SU-DHL-6 (cell line): ENCODE measurements around the gene ZNF664.

Source experiments
- H2AFZ ChIP-seq: fragments of 200-600 bp; sonication (generic); 2 replicates; pipeline ENCODE4 v1.6.1; 2014; ENCODE audit warnings: low read depth, mild to moderate bottlenecking, moderate library complexity, mixed read lengths, antibody characterized with exemption, low read length; ENCODE audit not compliant: severe bottlenecking
- H3F3A ChIP-seq: fragments of 200-600 bp; shearing (Covaris generic); 2 replicates; pipeline ENCODE4 v1.6.0; 2016; ENCODE audit warnings: antibody characterized with exemption, mild to moderate bottlenecking; ENCODE audit not compliant: insufficient read depth
- H3K27ac ChIP-seq: fragments of 200-600 bp; sonication (generic); 2 replicates; pipeline ENCODE4 v1.5.1; 2016; ENCODE audit warnings: low read depth, mild to moderate bottlenecking, low read length, moderate library complexity, mixed read lengths
- H3K27me3 ChIP-seq: fragments of 200-600 bp; sonication (generic), shearing (Covaris generic); 2 replicates; pipeline ENCODE4 v1.6.0; 2014; ENCODE audit warnings: mild to moderate bottlenecking, low read length
- H3K36me3 ChIP-seq: fragments of 200-600 bp; sonication (generic); 2 replicates; pipeline ENCODE4 v1.6.1; 2014; ENCODE audit warnings: mild to moderate bottlenecking, low read length, mixed read lengths
- H3K4me2 ChIP-seq: fragments of 300-600, 200-600 bp; shearing (Covaris generic), sonication (generic); 2 replicates; pipeline ENCODE4 v1.6.0; 2014; ENCODE audit warnings: low read length, low read depth, mild to moderate bottlenecking; ENCODE audit not compliant: poor library complexity, severe bottlenecking
- H3K4me3 ChIP-seq: fragments of 200-600 bp; sonication (generic); 2 replicates; pipeline ENCODE4 v1.5.1; 2014; ENCODE audit warnings: antibody characterized with exemption, low read length, mild to moderate bottlenecking, mixed read lengths; ENCODE audit not compliant: insufficient read depth, poor library complexity, severe bottlenecking
- H3K79me2 ChIP-seq: fragments of 200-600 bp; sonication (generic); 2 replicates; pipeline ENCODE4 v1.6.1; 2014; ENCODE audit warnings: mild to moderate bottlenecking, low read length, moderate library complexity; ENCODE audit not compliant: insufficient read depth
- H3K9ac ChIP-seq: fragments of 200-600 bp; sonication (generic); 2 replicates; pipeline ENCODE4 v1.7.0; 2014; ENCODE audit warnings: mild to moderate bottlenecking, low read length
- H3K9me2 ChIP-seq: fragments of 200-600 bp; sonication (generic); replicated peaks from 2 replicates; pipeline ENCODE4 v1.6.1; 2014; ENCODE audit warnings: low read length; ENCODE audit not compliant: insufficient read depth
- H3K9me3 ChIP-seq: fragments of 200-600 bp; sonication (generic); 2 replicates; pipeline ENCODE4 v1.6.1; 2014; ENCODE audit warnings: low read length, mixed read lengths; ENCODE audit not compliant: insufficient read depth
- H4K20me1 ChIP-seq: fragments of 200-600 bp; sonication (generic); 2 replicates; pipeline ENCODE4 v1.6.1; 2014; ENCODE audit warnings: low read depth, mild to moderate bottlenecking, antibody characterized with exemption, low read length, moderate library complexity, mixed read lengths
- CTCF ChIP-seq: fragments of 200-600 bp; sonication (generic); IDR thresholded peaks from one replicate; pipeline ENCODE4 v1.5.1; 2017; ENCODE audit warnings: antibody characterized with exemption, mild to moderate bottlenecking, low read length, moderate library complexity; ENCODE audit not compliant: insufficient read depth, poor library complexity, severe bottlenecking
- EZH2phosphoT487 ChIP-seq: fragments of 200-600 bp; sonication (generic), shearing (Covaris generic); conservative IDR thresholded peaks from 2 replicates; pipeline ENCODE4 v1.6.1; 2018; ENCODE audit warnings: mild to moderate bottlenecking, antibody characterized with exemption, low read length, moderate library complexity, mixed read lengths

The ZNF664 gene

GRCh38 chr12:123940627-123940966 is 32.4 kb upstream of the ZNF664 start:
- no peak overlapping the region for H2AFZ ChIP-seq
- no peaks in the 10 kb centered on the region for H3K9me2 ChIP-seq
- H3K4me2 ChIP-seq, result no peak overlapping the region
- H3K9ac ChIP-seq, result no peak overlapping the region
- TF ChIP-seq EZH2phosphoT487 (no peak), CTCF (no peak)
- no peaks in the 10 kb centered on the region for H3K27me3 ChIP-seq
- H3K27ac ChIP-seq, result no peak overlapping the region
- no peaks in the 10 kb centered on the region for H3K9me3 ChIP-seq
- H3F3A ChIP-seq, result no peaks in the 10 kb centered on the region
- H3K79me2 ChIP-seq, result no peaks in the 10 kb centered on the region
- H3K4me3 ChIP-seq, result no peak overlapping the region
- no peaks in the 10 kb centered on the region for H3K36me3 ChIP-seq
- no peaks in the 10 kb centered on the region for H4K20me1 ChIP-seq

DNA sequence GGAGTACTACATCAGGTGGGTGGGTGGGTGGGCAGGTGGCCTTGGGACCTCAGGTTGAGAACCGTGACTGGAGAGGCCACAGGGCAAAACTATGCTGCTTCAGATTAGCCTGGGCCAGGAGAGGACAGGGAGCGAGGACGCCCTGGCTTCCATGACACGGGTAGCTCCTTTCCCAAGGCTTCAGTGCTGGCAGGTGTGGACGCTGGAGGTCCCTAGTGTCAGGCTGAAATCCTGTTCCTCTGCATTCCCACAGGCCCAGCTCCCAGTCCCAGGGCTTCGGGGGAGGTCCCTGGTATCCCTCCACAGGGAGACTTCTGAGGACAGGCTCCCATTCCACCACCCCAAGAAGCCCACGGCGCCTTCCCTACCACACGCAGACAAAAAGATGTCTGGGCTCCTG is 32.0 kb upstream of the ZNF664 start:
- no peak overlapping the region for H3K27ac ChIP-seq
- no peak overlapping the region for H3K4me2 ChIP-seq
- no peaks in the 10 kb centered on the region for H4K20me1 ChIP-seq
- no peak overlapping the region for H3K9ac ChIP-seq
- H3K36me3 ChIP-seq, result no peaks in the 10 kb centered on the region
- no peak overlapping the region for H2AFZ ChIP-seq
- no peaks in the 10 kb centered on the region for H3K9me3 ChIP-seq
- H3F3A ChIP-seq, result no peaks in the 10 kb centered on the region
- no peak for TF ChIP-seq EZH2phosphoT487
- TF ChIP-seq CTCF, result no peak
- H3K9me2 ChIP-seq, result no peaks in the 10 kb centered on the region
- H3K27me3 ChIP-seq, result no peaks in the 10 kb centered on the region
- H3K4me3 ChIP-seq, result no peak overlapping the region
- no peaks in the 10 kb centered on the region for H3K79me2 ChIP-seq

- H3K4me3 ChIP-seq, result no peak overlapping the region
Observed at GRCh38 chr12:123941624-123942237, 31.3 kb upstream of the ZNF664 start.

More at GRCh38 chr12:123941624-123942237, 31.3 kb upstream of the ZNF664 start:
- Histone ChIP-seq H3K9me3 (no peaks in the 10 kb centered on the region), H3K27ac (no peak overlapping the region), H3K36me3 (no peaks in the 10 kb centered on the region), H3K27me3 (no peaks in the 10 kb centered on the region), H4K20me1 (no peaks in the 10 kb centered on the region), H3K79me2 (no peaks in the 10 kb centered on the region), H3K9me2 (no peaks in the 10 kb centered on the region), H3K4me2 (no peak overlapping the region), H2AFZ (no peak overlapping the region), H3F3A (no peaks in the 10 kb centered on the region), H3K9ac (no peak overlapping the region)
- no peak for TF ChIP-seq EZH2phosphoT487
- no peak for TF ChIP-seq CTCF
